Suprapubic skin (tissue), 4 donors: ENCODE measurements around the gene RMND5B.

Experiments used
- EP300 ChIP-seq: sonication (generic); formaldehyde crosslinking; IDR thresholded peaks from one replicate; pipeline ENCODE4 v1.6.1; 2017; ENCODE audit warnings: antibody characterized with exemption
- POLR2A ChIP-seq, 2 donors: fragments of 450-650 bp; IDR thresholded peaks; one replicate each; pipeline ENCODE4 v1.6.1; 2017; ENCODE audit warnings: antibody characterized with exemption in 2 of 2, mild to moderate bottlenecking in 2 of 2, moderate library complexity in 2 of 2
- POLR2AphosphoS5 ChIP-seq, 3 donors: sonication (generic); formaldehyde crosslinking; IDR thresholded peaks; one replicate each; pipeline ENCODE4 v1.6.1; 2017; ENCODE audit warnings: antibody characterized with exemption in 3 of 3
- TF ChIP-seq, protein P1 (sequence below), 2 donors: fragments of 200-600 bp in 1 of 2; fragments of 450-650 bp in 1 of 2; sonication (generic) in 1 of 2; IDR thresholded peaks; one replicate each; pipeline ENCODE4 v1.5.1; 2016 to 2019; ENCODE audit warnings: antibody characterized with exemption in 2 of 2, mild to moderate bottlenecking in 1 of 2, moderate library complexity in 1 of 2

DNA sequence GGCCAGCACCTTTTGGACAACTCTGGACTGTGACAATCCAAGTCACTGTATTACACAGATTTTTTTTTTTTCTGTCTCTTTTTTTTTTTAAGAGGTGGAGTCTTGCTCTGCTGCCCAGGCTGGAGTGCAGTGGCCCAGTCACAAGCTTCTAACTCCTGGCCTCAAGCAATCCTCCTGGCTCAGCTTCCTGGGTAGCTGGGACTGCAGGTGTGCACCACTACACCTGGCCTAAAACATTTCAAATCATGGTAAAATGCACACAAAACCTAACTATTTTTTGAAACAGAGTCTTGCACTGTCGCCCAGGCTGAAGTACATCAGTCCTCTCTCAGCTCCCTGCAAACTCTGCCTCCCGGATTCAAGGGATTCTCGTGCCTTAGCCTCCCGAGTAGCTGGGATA is 24.7 kb upstream of the RMND5B start:
- TF ChIP-seq, protein P1, sequence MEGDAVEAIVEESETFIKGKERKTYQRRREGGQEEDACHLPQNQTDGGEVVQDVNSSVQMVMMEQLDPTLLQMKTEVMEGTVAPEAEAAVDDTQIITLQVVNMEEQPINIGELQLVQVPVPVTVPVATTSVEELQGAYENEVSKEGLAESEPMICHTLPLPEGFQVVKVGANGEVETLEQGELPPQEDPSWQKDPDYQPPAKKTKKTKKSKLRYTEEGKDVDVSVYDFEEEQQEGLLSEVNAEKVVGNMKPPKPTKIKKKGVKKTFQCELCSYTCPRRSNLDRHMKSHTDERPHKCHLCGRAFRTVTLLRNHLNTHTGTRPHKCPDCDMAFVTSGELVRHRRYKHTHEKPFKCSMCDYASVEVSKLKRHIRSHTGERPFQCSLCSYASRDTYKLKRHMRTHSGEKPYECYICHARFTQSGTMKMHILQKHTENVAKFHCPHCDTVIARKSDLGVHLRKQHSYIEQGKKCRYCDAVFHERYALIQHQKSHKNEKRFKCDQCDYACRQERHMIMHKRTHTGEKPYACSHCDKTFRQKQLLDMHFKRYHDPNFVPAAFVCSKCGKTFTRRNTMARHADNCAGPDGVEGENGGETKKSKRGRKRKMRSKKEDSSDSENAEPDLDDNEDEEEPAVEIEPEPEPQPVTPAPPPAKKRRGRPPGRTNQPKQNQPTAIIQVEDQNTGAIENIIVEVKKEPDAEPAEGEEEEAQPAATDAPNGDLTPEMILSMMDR (IDR thresholded peaks at IDR 0.05): no peak
- TF ChIP-seq EP300 (no peak), POLR2A (IDR thresholded peaks at IDR 0.05) (no peak), POLR2AphosphoS5 (IDR thresholded peaks at IDR 0.05) (no peak)
